Lung (tissue), 12 donors: ENCODE data around the gene KRT86. TPM values are rescaled to one million over a fixed set of nuclear protein-coding genes. Genes with fewer than 3 reads are reported as not detected.

Experiments
- ATAC-seq: fragments of 200-7000 bp; cut with Tn5 transposase; one replicate; pipeline ENCODE4 v1.9.1; 2020; ENCODE audit warnings: moderate number of reproducible peaks; ENCODE audit not compliant: insufficient read depth, low FRiP score
- DNase-seq, 3 donors: peaks; one replicate each; pipeline ENCODE4 v3.0.0-alpha.2; 2013 to 2017
- H3K27ac ChIP-seq, 2 donors: one replicate each; pipeline ENCODE4 v1.5.1; 2013; ENCODE audit warnings: mild to moderate bottlenecking in 2 of 2, moderate library complexity in 2 of 2, control low read depth in 1 of 2, inconsistent platforms in 1 of 2, low read depth in 1 of 2, low read length in 1 of 2
- H3K27me3 ChIP-seq, 3 donors: one replicate each; pipeline ENCODE4 v1.5.1; 2013; ENCODE audit warnings: low read length in 2 of 3; ENCODE audit not compliant: control insufficient read depth in 3 of 3, insufficient read depth in 3 of 3
- H3K36me3 ChIP-seq, 4 donors: one replicate each; pipeline ENCODE4 v1.5.1; 2013; ENCODE audit warnings: low read length in 4 of 4, mild to moderate bottlenecking in 1 of 4, moderate library complexity in 1 of 4; ENCODE audit not compliant: control insufficient read depth in 4 of 4, insufficient read depth in 4 of 4
- H3K4me1 ChIP-seq, 5 donors: one replicate each; pipeline ENCODE4 v1.5.1; 2013; ENCODE audit warnings: low read length in 5 of 5, mild to moderate bottlenecking in 2 of 5, moderate library complexity in 1 of 5; ENCODE audit not compliant: control insufficient read depth in 5 of 5, insufficient read depth in 5 of 5
- H3K4me3 ChIP-seq: one replicate; pipeline ENCODE4 v1.5.1; 2013; ENCODE audit warnings: mild to moderate bottlenecking, control low read depth, moderate library complexity
- H3K9ac ChIP-seq, 2 donors: one replicate each; pipeline ENCODE4 v1.5.1; 2013; ENCODE audit warnings: low read length in 2 of 2, control low read depth in 1 of 2; ENCODE audit not compliant: insufficient read depth in 1 of 2
- H3K9me3 ChIP-seq, 4 donors: one replicate each; pipeline ENCODE4 v1.5.1; 2013; ENCODE audit warnings: low read length in 3 of 4, mild to moderate bottlenecking in 1 of 4, moderate library complexity in 1 of 4; ENCODE audit not compliant: control insufficient read depth in 4 of 4, insufficient read depth in 3 of 4
- WGBS, 2 donors: extraction: QIAGEN DNeasy Blood & Tissue Kit; methylation state at CpG; one replicate each; pipeline ENCODE4 v1.1.7; 2013; 5-methylcytosine and 5-hydroxymethylcytosine counted together
- polyA plus RNA-seq, 2 donors: library from polyadenylated mRNA; stranded (reverse); fragments of 200-250 nt; gene quantifications; one replicate each; pipeline ENCODE4 v1.2.1, GENCODE V29; 2013
- total RNA-seq, 2 donors: library from RNA; depleted of rRNA in 1 of 2; stranded (reverse); fragments of >200 nt in 1 of 2; gene quantifications; one replicate each; pipeline ENCODE4 v1.2.1, GENCODE V29; 2014 to 2021
- TF ChIP-seq, protein P1 (sequence below): IDR thresholded peaks from 2 replicates; pipeline ENCODE4 v1.5.1; 2012; ENCODE audit warnings: mild to moderate bottlenecking; ENCODE audit errors: control extremely low read depth, extremely low read depth
- donor health status: control.
- donor health status: control.
- donor health status: Bipolar disorder and iron deficiency.
- donor health status: healthy.
- donor health status: DM: yes; HTN: yes; CAD: no.

The KRT86 gene
- total and polyA plus RNA-seq, 4 donors, result 0.11 to 1.1 (median 0.31) TPM; not detected in 1

DNA sequence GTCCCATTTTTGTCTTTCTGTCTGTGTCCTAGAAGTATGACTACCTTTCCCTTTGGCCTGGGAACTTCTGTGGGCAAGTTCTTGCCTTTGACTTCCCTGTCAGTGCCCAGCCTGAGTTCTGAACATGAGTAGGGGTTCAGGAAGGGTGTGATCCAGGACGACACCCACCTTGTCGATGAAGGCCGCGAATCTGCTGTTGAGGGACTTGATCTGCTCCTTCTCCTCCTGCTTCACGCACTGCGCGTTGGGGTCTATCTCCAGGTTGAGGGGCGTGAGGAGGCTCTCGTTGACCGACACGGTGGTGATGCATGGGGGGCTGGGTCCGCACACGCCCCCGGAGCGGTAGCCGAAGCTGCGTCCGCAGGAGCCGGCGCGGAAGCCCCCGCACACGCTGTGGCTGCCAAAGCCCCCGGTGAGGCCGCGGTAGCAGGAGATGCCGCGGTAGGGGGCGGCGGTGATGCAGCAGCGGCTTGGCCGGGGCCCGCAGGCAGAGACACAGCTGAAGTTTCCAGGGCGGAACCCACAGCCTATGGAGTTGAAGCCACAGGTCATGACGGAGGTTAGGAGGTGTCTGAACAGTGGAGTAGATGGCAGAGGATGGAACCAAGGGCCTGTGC, 46.4 kb downstream of the KRT86 start, which contains the start of gene KRT83:
Gene KRT83, minus strand, starts transcription at position 615 of the 617 bp plus-strand sequence. Its CDS starts 63 bp downstream, at position 552.
- Histone ChIP-seq H3K4me3 (no peak within 1 kb of the TSS), H3K4me1 (no peaks in the 10 kb centered on the region), H3K36me3 (no peaks in the 10 kb centered on the region), H3K9me3 (no peaks in the 10 kb centered on the region), H3K27ac (no peak within 1 kb of the TSS), H3K9ac (no peak within 1 kb of the TSS), H3K27me3 (peaks cover 0 to 11% (median 8%) of the 10 kb centered on the region in 3 donors)
- WGBS, 2 donors, result 70 to 73% methylated on average over 30 to 35 of the region's 35 CpGs
- ATAC-seq (no peak), DNase-seq (no peak)
- TF ChIP-seq, protein P1, sequence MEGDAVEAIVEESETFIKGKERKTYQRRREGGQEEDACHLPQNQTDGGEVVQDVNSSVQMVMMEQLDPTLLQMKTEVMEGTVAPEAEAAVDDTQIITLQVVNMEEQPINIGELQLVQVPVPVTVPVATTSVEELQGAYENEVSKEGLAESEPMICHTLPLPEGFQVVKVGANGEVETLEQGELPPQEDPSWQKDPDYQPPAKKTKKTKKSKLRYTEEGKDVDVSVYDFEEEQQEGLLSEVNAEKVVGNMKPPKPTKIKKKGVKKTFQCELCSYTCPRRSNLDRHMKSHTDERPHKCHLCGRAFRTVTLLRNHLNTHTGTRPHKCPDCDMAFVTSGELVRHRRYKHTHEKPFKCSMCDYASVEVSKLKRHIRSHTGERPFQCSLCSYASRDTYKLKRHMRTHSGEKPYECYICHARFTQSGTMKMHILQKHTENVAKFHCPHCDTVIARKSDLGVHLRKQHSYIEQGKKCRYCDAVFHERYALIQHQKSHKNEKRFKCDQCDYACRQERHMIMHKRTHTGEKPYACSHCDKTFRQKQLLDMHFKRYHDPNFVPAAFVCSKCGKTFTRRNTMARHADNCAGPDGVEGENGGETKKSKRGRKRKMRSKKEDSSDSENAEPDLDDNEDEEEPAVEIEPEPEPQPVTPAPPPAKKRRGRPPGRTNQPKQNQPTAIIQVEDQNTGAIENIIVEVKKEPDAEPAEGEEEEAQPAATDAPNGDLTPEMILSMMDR, result no peak

DNA sequence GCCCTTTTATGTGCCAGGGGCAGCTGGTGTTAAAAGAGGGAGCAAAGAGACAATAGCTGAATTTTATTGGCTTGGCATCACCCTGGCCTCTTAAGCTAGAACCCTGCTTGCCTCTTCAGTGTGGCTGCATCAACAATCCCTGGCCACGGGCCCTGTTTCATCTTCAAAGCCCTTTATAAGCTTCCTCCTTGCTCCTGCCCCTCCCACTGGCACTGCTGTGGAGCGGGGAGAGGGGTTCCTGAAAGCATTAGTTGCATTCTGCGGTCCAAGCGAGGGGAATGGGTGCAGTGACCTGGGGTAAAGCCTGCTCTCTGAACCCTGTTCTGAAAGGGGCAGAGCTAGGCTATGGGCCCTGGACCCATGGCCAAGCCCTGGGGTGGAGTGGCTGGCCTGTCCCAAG, 47.0 kb downstream of the KRT86 start:
- Histone ChIP-seq H3K27ac (no peak overlapping the region), H3K27me3 (peaks cover 0 to 11% (median 8%) of the 10 kb centered on the region in 3 donors), H3K4me3 (no peak overlapping the region), H3K9me3 (no peaks in the 10 kb centered on the region), H3K4me1 (no peaks in the 10 kb centered on the region), H3K36me3 (no peaks in the 10 kb centered on the region), H3K9ac (no peak overlapping the region)
- 64 to 70% methylated on average over 4 of the region's 4 CpGs for WGBS, 2 donors
- ATAC-seq (no peak), DNase-seq (no peak)
- TF ChIP-seq, protein P1, result no peak

DNA sequence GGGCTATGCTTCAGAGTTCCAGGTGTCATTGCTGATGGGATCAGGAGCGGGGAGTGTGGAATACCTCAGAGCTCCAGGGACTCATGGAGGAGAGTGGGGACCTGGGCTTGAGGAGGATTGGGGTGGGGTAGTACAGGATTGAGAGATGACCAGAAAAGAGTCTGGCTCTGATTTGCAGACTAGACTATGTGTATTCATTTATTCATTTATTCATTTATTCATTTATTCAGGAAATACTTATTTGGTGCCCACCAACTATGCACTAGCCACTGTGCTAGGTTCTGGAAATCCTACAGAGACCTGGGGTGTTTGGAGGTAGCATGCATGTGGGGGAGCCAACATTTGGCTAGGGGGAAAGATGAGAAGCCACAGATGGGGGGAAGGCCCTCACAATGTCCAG, 47.6 kb downstream of the KRT86 start:
- TF ChIP-seq, protein P1, result no peak
- DNase-seq, result no peak
- H3K36me3 ChIP-seq, result no peaks in the 10 kb centered on the region
- 95 to 100% methylated on average over 1 of the region's 1 CpG for WGBS, 2 donors
- no peak overlapping the region for H3K27ac ChIP-seq
- H3K9me3 ChIP-seq, result no peaks in the 10 kb centered on the region
- peaks cover 0 to 11% (median 8%) of the 10 kb centered on the region in 3 donors for H3K27me3 ChIP-seq
- no peak overlapping the region for H3K4me3 ChIP-seq
- H3K9ac ChIP-seq, result no peak overlapping the region
- no peak for ATAC-seq
- H3K4me1 ChIP-seq, result no peaks in the 10 kb centered on the region

DNA sequence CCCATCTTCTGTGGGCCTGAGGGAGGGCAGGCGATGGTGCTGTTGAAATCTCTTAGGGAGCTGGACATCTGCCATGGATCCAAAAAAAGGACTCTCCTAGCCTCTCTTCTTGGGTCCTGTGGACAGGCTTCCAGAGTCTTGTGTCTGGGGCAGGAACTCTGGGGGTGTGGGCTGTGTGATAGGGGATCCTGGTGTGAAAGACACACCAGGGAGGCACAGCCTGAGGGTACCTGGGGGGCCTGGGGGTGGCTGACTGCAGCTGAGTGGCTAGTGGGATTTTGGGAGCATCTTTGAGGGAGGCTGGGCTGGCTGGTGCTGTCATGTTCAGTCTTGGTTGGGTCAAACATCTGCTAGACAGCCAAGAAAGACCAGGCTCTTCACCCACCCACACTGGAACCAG, 48.6 kb downstream of the KRT86 start:
- DNase-seq (no peak), ATAC-seq (no peak)
- WGBS, 2 donors, result 73 to 100% methylated on average over 1 of the region's 1 CpG
- Histone ChIP-seq H3K4me1 (no peaks in the 10 kb centered on the region), H3K36me3 (no peaks in the 10 kb centered on the region), H3K27ac (no peak overlapping the region), H3K9me3 (no peaks in the 10 kb centered on the region), H3K27me3 (peaks cover 0 to 11% (median 8%) of the 10 kb centered on the region in 3 donors), H3K4me3 (no peak overlapping the region), H3K9ac (no peak overlapping the region)
- TF ChIP-seq, protein P1, result no peak
